CD4-positive, alpha-beta T cell treated with Interferon gamma for 1 hour (primary cell): ENCODE data around the gene CYFIP2.
"Not testable (repeated sequence)": the region's sequence is repeated elsewhere in the genome, so short reads cannot be mapped to it uniquely, and the experiment has no call there.

Experiments used
- DNase-seq: peaks from one replicate; pipeline ENCODE4 v3.0.0-alpha.2; 2020

The CYFIP2 gene

GRCh38 chr5:157265714-157266285 lies at the start of gene CYFIP2:
Gene CYFIP2 (plus strand): TSS chr5:157266123. CDS start chr5:157285362, 19,239 bp downstream.
- DNase-seq: peak; percentile 83

- no peak for DNase-seq
Measured at GRCh38 chr5:157216391-157217142, 49.4 kb upstream of the CYFIP2 start.

- peak; percentile 24 for DNase-seq
Measured at GRCh38 chr5:157217289-157218024, 48.5 kb upstream of the CYFIP2 start.

GRCh38 chr5:157219491-157220271 lies 46.2 kb upstream of the CYFIP2 start:
- no peak for DNase-seq

GRCh38 chr5:157221959-157222358 lies 44.0 kb upstream of the CYFIP2 start:
- DNase-seq: no peak

- peak; percentile 54 for DNase-seq
Measured at GRCh38 chr5:157222506-157223230, 43.3 kb upstream of the CYFIP2 start.

GRCh38 chr5:157225469-157226422 lies 40.2 kb upstream of the CYFIP2 start:
- DNase-seq: no peak

GRCh38 chr5:157230610-157231009 lies 35.3 kb upstream of the CYFIP2 start:
- no peak for DNase-seq

- DNase-seq: no peak
Measured at GRCh38 chr5:157232706-157233105, 33.2 kb upstream of the CYFIP2 start.

- no peak for DNase-seq
Measured at GRCh38 chr5:157233515-157233914, 32.4 kb upstream of the CYFIP2 start.

- DNase-seq: no peak
Measured at GRCh38 chr5:157236423-157236822, 29.5 kb upstream of the CYFIP2 start.

GRCh38 chr5:157241483-157241882 lies 24.4 kb upstream of the CYFIP2 start:
- DNase-seq: no peak

- not testable (repeated sequence) for DNase-seq
Measured at GRCh38 chr5:157244704-157245103, 21.2 kb upstream of the CYFIP2 start.

- no peak for DNase-seq
Measured at GRCh38 chr5:157245476-157245875, 20.4 kb upstream of the CYFIP2 start.

- no peak for DNase-seq
Measured at GRCh38 chr5:157245886-157246285, 20.0 kb upstream of the CYFIP2 start.

GRCh38 chr5:157247267-157247666 lies 18.7 kb upstream of the CYFIP2 start:
- no peak for DNase-seq

- DNase-seq: no peak
Measured at GRCh38 chr5:157248821-157249470, 17.0 kb upstream of the CYFIP2 start.

GRCh38 chr5:157252711-157253465 lies 13.0 kb upstream of the CYFIP2 start:
- peak; percentile 74 for DNase-seq

GRCh38 chr5:157253547-157253946 lies 12.4 kb upstream of the CYFIP2 start:
- DNase-seq: no peak

- no peak for DNase-seq
Measured at GRCh38 chr5:157258450-157258849, 7.5 kb upstream of the CYFIP2 start.
